Liver (tissue), 9 donors: ENCODE results near the gene SLX4IP. TPM values are rescaled to one million over a fixed set of nuclear protein-coding genes. Genes with fewer than 3 reads are reported as not detected.

Source experiments
- DNase-seq: peaks from one replicate; pipeline ENCODE4 v3.0.0-alpha.2; 2017; ENCODE audit warnings: low spot score
- H3K27ac ChIP-seq, 2 donors: one replicate each; pipeline ENCODE4 v1.7.0; 2013; ENCODE audit warnings: inconsistent platforms in 2 of 2, low read length in 2 of 2, control low read depth in 1 of 2, low read depth in 1 of 2, mild to moderate bottlenecking in 1 of 2
- H3K27me3 ChIP-seq, 4 donors: one replicate each; pipeline versions ENCODE4 v1.6.1 to v1.7.0; 2013; ENCODE audit warnings: low read length in 3 of 4, inconsistent platforms in 1 of 4, mild to moderate bottlenecking in 1 of 4, moderate library complexity in 1 of 4; ENCODE audit not compliant: control insufficient read depth in 4 of 4, insufficient read depth in 4 of 4
- H3K36me3 ChIP-seq, 4 donors: one replicate each; pipeline versions ENCODE4 v1.6.1 to v1.7.0; 2013; ENCODE audit warnings: low read length in 3 of 4, mild to moderate bottlenecking in 3 of 4, low read depth in 1 of 4, moderate library complexity in 1 of 4; ENCODE audit not compliant: control insufficient read depth in 4 of 4, insufficient read depth in 3 of 4
- H3K4me1 ChIP-seq, 4 donors: one replicate each; pipeline versions ENCODE4 v1.6.1 to v1.7.0; 2013; ENCODE audit warnings: low read length in 3 of 4, mild to moderate bottlenecking in 3 of 4, moderate library complexity in 1 of 4; ENCODE audit not compliant: control insufficient read depth in 4 of 4, insufficient read depth in 4 of 4
- H3K4me3 ChIP-seq, 3 donors: one replicate each; pipeline versions ENCODE4 v1.6.1 to v1.7.0; 2013; ENCODE audit warnings: low read length in 3 of 3, control low read depth in 1 of 3, low read depth in 1 of 3, mild to moderate bottlenecking in 1 of 3
- H3K9ac ChIP-seq, 2 donors: one replicate each; pipeline ENCODE4 v1.7.0; 2013; ENCODE audit warnings: low read length in 2 of 2, mild to moderate bottlenecking in 2 of 2, moderate library complexity in 2 of 2, control low read depth in 1 of 2, low read depth in 1 of 2
- H3K9me3 ChIP-seq, 4 donors: one replicate each; pipeline versions ENCODE4 v1.6.1 to v1.7.0; 2013; ENCODE audit warnings: low read length in 3 of 4; ENCODE audit not compliant: control insufficient read depth in 4 of 4
- EGR1 ChIP-seq, 2 donors: IDR thresholded peaks; 2 replicates each; pipeline ENCODE4 v1.6.1; 2016 to 2018; ENCODE audit warnings: antibody characterized with exemption in 2 of 2, low read depth in 2 of 2
- HNF4A ChIP-seq, 2 donors: conservative IDR thresholded peaks; 2 replicates each; pipeline ENCODE4 v1.6.1; 2016; ENCODE audit warnings: antibody characterized with exemption in 2 of 2, mild to moderate bottlenecking in 2 of 2
- HNF4G ChIP-seq: IDR thresholded peaks from 2 replicates; pipeline ENCODE4 v1.6.1; 2016; ENCODE audit warnings: antibody characterized with exemption
- JUND ChIP-seq, 2 donors: IDR thresholded peaks; 2 replicates each; pipeline ENCODE4 v1.6.1; 2016; ENCODE audit warnings: antibody characterized with exemption in 2 of 2
- NR2F2 ChIP-seq: IDR thresholded peaks from 2 replicates; pipeline ENCODE4 v1.6.1; 2016; ENCODE audit warnings: antibody characterized with exemption
- RAD21 ChIP-seq, 2 donors: IDR thresholded peaks; 2 replicates each; pipeline ENCODE4 v1.6.1; 2016; ENCODE audit warnings: antibody characterized with exemption in 2 of 2, mild to moderate bottlenecking in 2 of 2
- RXRA ChIP-seq, 2 donors: IDR thresholded peaks; 2 replicates each; pipeline ENCODE4 v1.6.1; 2017 to 2018; ENCODE audit warnings: antibody characterized with exemption in 2 of 2, mild to moderate bottlenecking in 1 of 2
- SP1 ChIP-seq: IDR thresholded peaks from 2 replicates; pipeline ENCODE4 v1.6.1; 2018; ENCODE audit warnings: antibody characterized with exemption, mild to moderate bottlenecking
- TAF1 ChIP-seq: conservative IDR thresholded peaks from 2 replicates; pipeline ENCODE4 v1.6.1; 2016; ENCODE audit warnings: antibody characterized with exemption, mild to moderate bottlenecking
- WGBS: extraction: QIAGEN DNeasy Blood & Tissue Kit; methylation state at CpG from one replicate; pipeline ENCODE4 v1.1.7; 2013; 5-methylcytosine and 5-hydroxymethylcytosine counted together
- polyA plus RNA-seq, 2 donors: library from polyadenylated mRNA; stranded (reverse) in 1 of 2; unstranded in 1 of 2; fragments of 200-250 nt in 1 of 2; fragments of >200 nt in 1 of 2; fragmentation: Nextera tagmentation in 1 of 2; extraction: Ambion mirVana in 1 of 2; gene quantifications; one replicate each; pipeline versions ENCODE4 v1.2.1 to v1.2.3, GENCODE V29; 2013 to 2015
- total RNA-seq, 2 donors: library from RNA; depleted of rRNA; stranded (reverse); fragments of >200 nt; gene quantifications; one replicate each; pipeline ENCODE4 v1.2.3, GENCODE V29; 2014
- TF ChIP-seq, protein P1 (sequence below): IDR thresholded peaks from 2 replicates; pipeline ENCODE4 v1.6.1; 2016; ENCODE audit warnings: antibody characterized with exemption
- TF ChIP-seq, protein P2 (sequence below): IDR thresholded peaks from 2 replicates; pipeline ENCODE4 v1.6.1; 2016; ENCODE audit warnings: antibody characterized with exemption, mild to moderate bottlenecking
- donor health status: healthy.
- donor health status: healthy.
- donor health status: healthy.
- donor health status: healthy.
- donor health status: healthy.

SLX4IP gene
- total and polyA plus RNA-seq, 4 donors, result 1.1 to 3.4 (median 2.7) TPM

DNA sequence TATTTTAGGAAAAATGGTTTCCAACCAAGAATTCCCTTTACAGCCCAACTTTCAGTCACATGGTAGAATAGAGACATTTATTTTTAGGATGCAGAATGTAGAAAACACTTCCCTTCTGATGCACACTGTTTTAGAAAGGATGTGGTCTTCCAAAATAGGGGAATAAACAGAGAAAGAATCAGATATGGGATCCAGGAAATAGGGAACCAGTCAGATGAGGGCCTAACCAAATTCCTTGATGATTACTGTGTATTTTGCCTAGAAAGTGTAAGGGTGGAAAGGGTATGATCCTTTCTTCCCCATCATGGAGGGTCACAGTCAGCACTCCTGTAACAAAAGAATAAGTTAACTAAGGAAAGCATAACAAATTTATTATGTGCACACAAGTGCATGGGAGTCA is 27.4 kb downstream of the SLX4IP start:
- Histone ChIP-seq H3K27me3 (no peaks in the 10 kb centered on the region), H3K4me1 (peaks cover 0 to 5% (median 1%) of the 10 kb centered on the region in 4 donors), H3K9me3 (peaks cover 0 to 7% (median 1%) of the 10 kb centered on the region in 4 donors), H3K27ac (no peak overlapping the region), H3K4me3 (no peak overlapping the region), H3K36me3 (no peaks in the 10 kb centered on the region), H3K9ac (no peak overlapping the region)
- DNase-seq, result no peak
- TF ChIP-seq HNF4A (conservative IDR thresholded peaks at IDR 0.05) (no peak), TAF1 (no peak)

DNA sequence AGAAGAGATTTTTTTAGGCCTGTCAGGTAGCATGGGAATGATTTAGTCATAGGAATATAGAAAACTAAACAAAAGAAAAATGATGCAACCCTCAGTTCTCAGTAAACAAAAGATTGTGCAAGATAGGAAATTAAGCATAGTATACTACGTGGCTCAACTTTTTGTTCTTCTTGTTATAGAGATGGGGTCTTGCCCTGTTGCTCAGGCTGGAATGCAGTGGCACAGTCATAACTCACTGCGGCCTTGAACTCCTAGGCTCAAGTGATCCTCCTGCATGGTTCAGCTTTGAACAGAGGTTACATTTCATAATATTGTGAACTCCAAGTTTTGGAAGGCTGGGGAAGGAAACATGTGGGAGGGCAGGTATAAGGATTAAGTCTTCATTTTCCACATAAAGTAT is 28.5 kb downstream of the SLX4IP start:
- WGBS, result 76% methylated on average over 2 of the region's 2 CpGs
- Histone ChIP-seq H3K36me3 (no peaks in the 10 kb centered on the region), H3K27ac (no peak overlapping the region), H3K4me3 (no peak overlapping the region), H3K9ac (no peak overlapping the region), H3K27me3 (no peaks in the 10 kb centered on the region), H3K9me3 (peaks cover 0 to 7% (median 1%) of the 10 kb centered on the region in 4 donors), H3K4me1 (peaks cover 0 to 5% (median 1%) of the 10 kb centered on the region in 4 donors)
- TF ChIP-seq EGR1 (IDR thresholded peaks at IDR 0.05; ENCODE audit: low read depth in 2 of 2), result no peak
- DNase-seq, result no peak

DNA sequence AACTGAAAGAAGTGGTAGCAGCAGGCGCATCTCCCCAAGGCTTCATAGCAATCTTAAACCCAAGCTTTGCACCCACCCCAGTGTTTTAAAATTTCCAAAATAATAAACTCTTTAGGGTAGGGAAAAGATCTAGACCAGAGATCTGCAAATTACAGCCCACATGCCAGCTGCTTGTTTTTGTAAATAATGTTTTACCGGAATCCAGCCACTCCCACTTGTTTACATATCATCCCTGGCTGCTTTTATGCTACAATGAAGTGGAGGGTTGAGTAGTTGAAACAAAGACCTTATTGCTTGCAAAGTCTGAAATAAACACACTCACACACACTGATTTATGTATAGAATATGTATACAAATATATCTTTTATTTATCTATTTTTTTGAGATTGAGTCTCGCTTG is 30.0 kb downstream of the SLX4IP start:
- H3K4me3 ChIP-seq, result no peak overlapping the region

DNA sequence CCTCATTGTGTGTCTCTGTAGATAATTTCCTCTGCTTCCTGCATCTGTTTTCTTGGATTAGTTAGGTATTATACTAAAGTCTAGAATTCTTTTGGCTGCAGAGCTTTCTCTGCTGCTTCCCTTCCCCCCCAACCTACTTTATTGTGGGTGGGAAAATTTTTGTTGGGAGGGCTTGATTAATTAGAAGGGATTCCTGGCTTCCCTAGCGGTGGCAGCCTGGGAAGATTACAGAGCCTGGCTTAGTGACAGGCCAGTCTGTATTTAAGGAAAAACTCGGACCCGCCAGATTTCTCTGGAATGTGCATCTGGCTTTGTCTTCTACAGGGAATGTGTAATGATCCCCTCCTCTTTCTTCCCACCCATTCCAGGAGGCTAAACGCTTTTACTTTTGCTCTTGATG is 31.2 kb downstream of the SLX4IP start:
- TF ChIP-seq SP1 (peak; percentile 11), EGR1 (IDR thresholded peaks at IDR 0.05; ENCODE audit: low read depth in 2 of 2) (no peak), RAD21 (IDR thresholded peaks at IDR 0.05) (peak in 1 of 2 donors; percentile 6), RXRA (IDR thresholded peaks at IDR 0.05) (no peak), NR2F2 (peak; percentile 14), HNF4A (conservative IDR thresholded peaks at IDR 0.05) (no peak), JUND (IDR thresholded peaks at IDR 0.05) (no peak)
- TF ChIP-seq, protein P1, sequence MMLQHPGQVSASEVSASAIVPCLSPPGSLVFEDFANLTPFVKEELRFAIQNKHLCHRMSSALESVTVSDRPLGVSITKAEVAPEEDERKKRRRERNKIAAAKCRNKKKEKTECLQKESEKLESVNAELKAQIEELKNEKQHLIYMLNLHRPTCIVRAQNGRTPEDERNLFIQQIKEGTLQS, result no peak
- WGBS, result 72% methylated on average over 4 of the region's 4 CpGs
- no peak overlapping the region for H3K4me3 ChIP-seq
- no peak for DNase-seq
- H3K27me3 ChIP-seq, result no peaks in the 10 kb centered on the region
- no peak overlapping the region for H3K9ac ChIP-seq
- H3K9me3 ChIP-seq, result peaks cover 0 to 7% (median 1%) of the 10 kb centered on the region in 4 donors
- no peaks in the 10 kb centered on the region for H3K36me3 ChIP-seq
- H3K27ac ChIP-seq, result no peak overlapping the region
- peaks cover 0 to 5% (median 1%) of the 10 kb centered on the region in 4 donors for H3K4me1 ChIP-seq

More for the DNA sequence above, 30.0 kb downstream of the SLX4IP start:
- H3K36me3 ChIP-seq, result no peaks in the 10 kb centered on the region
- H3K27ac ChIP-seq, result no peak overlapping the region
- no peak for TF ChIP-seq HNF4G
- TF ChIP-seq, protein P2, sequence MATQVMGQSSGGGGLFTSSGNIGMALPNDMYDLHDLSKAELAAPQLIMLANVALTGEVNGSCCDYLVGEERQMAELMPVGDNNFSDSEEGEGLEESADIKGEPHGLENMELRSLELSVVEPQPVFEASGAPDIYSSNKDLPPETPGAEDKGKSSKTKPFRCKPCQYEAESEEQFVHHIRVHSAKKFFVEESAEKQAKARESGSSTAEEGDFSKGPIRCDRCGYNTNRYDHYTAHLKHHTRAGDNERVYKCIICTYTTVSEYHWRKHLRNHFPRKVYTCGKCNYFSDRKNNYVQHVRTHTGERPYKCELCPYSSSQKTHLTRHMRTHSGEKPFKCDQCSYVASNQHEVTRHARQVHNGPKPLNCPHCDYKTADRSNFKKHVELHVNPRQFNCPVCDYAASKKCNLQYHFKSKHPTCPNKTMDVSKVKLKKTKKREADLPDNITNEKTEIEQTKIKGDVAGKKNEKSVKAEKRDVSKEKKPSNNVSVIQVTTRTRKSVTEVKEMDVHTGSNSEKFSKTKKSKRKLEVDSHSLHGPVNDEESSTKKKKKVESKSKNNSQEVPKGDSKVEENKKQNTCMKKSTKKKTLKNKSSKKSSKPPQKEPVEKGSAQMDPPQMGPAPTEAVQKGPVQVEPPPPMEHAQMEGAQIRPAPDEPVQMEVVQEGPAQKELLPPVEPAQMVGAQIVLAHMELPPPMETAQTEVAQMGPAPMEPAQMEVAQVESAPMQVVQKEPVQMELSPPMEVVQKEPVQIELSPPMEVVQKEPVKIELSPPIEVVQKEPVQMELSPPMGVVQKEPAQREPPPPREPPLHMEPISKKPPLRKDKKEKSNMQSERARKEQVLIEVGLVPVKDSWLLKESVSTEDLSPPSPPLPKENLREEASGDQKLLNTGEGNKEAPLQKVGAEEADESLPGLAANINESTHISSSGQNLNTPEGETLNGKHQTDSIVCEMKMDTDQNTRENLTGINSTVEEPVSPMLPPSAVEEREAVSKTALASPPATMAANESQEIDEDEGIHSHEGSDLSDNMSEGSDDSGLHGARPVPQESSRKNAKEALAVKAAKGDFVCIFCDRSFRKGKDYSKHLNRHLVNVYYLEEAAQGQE, result no peak
- TF ChIP-seq SP1, result no peak
- no peak for DNase-seq
- H3K4me1 ChIP-seq, result peaks cover 0 to 5% (median 1%) of the 10 kb centered on the region in 4 donors
- no peak overlapping the region for H3K9ac ChIP-seq
- no peaks in the 10 kb centered on the region for H3K27me3 ChIP-seq
- H3K9me3 ChIP-seq, result peaks cover 0 to 7% (median 1%) of the 10 kb centered on the region in 4 donors
- WGBS, result 74% methylated on average over 3 of the region's 3 CpGs
